Stimulated activated CD8-positive, alpha-beta memory T cell treated with anti-CD3 and anti-CD28 coated beads, Interleukin-12 subunit alpha, Interleukin-12 subunit beta, amount 100 ng/mL, for 4 hours (primary cell): ENCODE results near the gene MYO1C.

Source experiments
- DNase-seq: peaks from one replicate; pipeline ENCODE4 v3.0.0-alpha.2; 2020; ENCODE audit warnings: low read depth

MYO1C gene

GRCh38 chr17:1484676-1485422 lies 7.6 kb downstream of the MYO1C start:
- no peak for DNase-seq

DNA sequence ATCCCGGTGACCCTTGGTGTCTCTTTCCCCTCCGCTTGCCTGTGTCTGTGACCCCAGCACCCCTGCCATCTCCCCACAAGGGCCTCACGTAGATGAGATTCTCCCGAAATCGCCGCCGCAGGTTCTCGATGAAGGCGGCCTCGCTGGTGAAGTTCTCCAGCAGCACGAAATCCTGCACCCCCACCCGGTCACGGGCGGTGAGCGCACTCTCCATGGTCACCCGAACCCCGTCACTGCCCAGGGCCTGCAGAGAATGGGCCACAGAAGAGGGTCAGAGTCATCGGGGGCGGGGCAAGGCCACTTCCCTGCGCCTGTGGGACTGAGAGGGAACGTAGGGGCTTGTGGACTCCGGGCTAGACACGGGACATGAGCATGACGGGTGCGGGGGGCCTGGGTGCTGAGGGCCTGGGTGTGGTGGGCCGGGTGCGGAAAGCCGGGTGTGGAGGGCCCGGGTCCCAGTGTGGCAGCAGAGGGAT lies 8.4 kb downstream of the MYO1C start:
- no peak for DNase-seq

GRCh38 chr17:1482680-1483079 lies 9.8 kb downstream of the MYO1C start:
- DNase-seq: no peak

- DNase-seq: no peak
Measured at GRCh38 chr17:1481736-1482135, 10.8 kb downstream of the MYO1C start.

DNA sequence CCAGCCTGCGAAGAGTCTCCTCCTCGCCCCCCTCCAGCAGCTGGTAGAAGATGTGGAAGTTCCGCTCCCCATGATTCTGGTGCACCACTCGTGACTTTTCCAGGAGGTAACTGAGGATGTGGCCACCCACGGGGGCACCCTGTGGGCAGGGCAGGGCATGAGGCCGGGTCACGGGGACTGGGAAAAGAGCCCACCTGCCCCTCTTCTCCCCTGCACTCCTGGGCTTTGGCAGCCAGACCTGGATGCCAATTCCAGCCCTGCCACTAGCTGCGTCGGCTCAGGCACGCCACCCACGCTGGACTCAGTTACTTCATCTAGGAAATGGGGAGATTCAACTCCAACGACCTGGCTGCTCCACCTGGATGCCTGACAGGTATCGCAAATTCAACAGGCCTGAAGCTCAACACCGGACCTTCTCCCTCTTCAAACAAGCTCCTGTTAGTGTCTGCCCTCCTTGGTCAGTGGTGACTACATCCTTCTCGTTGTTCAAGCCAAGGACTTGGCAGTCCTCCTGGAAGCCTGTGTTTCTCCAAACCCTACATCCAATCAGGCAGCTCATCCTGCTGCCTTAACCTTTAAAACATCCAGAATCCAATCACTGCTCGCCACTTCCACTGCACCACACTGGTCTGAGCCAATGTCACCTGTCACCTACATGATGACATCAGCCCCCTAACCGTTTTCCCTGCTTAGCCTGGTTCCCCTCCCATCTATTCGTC lies 11.6 kb downstream of the MYO1C start:
- no peak for DNase-seq

DNA sequence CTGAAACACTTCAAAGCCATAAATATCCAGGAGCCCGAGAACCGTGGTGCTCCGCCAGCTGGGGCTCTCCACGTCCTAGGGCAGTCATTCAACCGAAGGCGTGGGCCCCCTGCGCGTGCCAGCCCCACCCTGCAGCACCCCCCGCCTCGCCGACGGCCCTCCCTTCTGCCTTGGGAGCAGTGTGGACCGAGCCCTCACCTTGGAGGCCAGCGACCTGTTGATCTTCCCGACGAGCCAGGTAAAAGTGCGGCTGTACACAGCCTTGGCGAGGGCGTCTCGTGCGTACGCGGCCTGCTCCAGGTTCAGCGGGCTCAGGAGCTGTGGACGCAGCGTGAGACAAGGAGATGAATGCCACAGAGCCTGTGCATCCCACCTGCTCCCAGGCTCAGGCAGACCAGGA lies 14.1 kb downstream of the MYO1C start:
- DNase-seq: no peak

- DNase-seq: no peak
Measured at GRCh38 chr17:1475321-1475854, 17.1 kb downstream of the MYO1C start.

DNA sequence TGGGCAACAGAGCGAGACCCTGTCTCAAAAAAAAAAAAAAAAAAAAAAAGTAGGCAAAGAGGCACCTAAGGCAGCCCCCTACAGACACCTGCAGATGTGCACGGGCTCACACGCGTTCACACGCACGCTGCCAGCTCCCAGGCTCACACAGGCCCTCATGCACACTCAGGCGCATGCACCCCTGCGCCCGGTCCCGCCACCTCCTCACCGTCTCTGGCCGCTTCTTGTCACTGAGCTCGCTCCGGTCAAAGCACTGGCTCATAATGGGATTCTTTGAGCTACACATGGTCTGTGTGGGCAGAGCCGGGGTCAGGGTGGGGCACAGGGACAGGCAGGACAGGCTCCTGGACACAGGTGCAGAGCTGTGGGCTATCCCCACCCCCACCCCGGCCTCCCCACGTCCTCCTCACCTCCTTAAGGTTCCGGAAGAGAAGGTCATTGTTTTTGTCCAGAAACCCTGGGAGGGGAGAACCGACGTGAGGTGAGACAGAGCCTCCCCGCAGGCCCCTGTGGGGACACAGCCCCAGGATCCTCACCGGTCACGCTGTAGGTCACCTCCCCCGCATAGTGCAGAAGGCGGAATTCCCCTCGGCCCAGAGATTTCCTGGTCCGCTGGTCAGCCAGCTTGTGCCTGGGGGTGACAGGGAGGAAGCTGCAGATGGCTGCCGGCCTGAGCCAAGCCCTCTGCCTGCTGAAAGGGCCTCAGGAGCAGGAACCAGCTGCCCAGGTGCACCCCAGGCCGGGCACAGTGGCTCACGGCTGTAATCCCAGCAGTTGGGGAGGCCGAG lies 17.9 kb downstream of the MYO1C start:
- DNase-seq: no peak

DNA sequence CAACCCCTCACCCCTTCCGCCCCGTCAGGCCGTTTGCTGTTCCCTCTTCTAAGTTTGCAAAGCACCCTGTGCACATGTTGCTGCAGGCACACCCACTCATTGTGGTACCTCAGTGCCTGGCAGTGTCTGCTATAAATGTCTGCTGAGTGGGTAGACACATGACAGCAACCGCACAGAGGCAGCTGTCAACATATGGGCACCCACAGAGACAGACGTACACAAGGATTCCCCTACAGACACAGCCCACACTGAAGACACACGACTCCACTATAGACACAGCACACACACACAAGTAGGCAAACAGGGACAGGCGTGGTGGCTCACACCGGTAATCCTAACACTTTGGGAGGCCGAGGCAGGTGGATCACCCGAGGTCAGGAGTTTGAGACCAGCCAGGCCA lies 18.6 kb downstream of the MYO1C start:
- no peak for DNase-seq

DNA sequence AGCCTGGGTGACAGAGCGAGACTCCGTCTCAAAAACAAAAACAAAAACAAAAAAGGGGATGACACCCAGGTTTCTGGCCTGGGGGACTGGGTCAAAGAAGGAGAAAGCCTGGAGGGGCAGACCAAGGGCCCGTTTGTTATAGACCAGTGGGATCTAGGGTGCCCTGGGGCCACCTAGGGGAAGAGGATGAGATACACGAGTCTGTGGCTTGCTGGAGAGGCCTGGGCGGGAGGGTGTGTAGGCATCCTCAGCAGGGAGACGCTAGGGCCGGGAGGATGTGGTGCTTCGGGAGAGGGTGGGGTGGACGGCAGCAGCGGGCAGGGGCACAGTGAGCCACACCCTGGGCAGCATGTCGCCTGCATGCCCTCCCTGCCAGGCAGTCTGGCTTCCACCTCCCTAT lies 19.3 kb downstream of the MYO1C start:
- no peak for DNase-seq

DNA sequence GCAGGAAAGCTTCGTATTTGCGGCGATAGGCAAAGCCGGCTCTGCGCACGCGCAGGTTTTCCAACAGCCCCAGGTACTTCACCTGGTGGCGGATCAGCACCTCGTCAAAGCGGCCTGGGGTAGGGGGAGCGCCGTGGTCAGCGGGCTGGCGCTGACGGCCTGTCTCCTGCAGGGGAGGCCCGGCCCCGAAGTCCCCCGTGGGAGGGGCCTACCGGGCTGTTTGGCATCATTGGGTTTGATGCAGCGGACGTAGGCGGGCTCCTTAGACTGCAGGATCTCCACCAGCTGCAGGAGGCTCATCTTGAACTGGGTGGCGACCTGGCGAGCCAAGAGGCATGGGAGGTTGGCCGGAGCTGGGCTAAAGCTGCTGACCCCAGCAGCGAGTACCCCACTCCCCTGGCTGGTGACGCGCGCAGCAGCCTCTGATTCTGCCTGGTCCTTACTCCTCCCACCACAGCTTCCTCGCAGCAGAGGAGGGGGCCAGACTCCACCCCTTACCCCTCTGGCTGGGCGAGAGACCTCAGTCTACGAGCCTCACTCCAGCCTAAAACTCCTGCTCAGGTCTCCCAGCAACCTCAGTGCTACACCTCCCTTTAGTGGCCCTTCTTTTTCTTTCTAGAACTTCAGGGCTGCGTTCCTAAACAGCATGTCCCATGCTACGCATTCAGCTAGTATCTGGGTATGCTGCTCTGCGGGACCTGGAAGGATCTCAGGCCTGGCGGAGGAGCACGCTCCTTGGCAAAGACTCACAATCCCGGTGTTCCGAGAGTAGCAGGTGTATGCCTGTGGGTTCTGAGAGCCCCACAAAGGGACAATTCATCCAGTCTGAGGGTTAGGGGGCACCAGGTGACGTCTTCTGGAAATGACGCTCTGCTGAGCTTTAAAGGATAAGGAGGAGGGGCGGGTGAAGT lies 20.3 kb downstream of the MYO1C start:
- no peak for DNase-seq

DNA sequence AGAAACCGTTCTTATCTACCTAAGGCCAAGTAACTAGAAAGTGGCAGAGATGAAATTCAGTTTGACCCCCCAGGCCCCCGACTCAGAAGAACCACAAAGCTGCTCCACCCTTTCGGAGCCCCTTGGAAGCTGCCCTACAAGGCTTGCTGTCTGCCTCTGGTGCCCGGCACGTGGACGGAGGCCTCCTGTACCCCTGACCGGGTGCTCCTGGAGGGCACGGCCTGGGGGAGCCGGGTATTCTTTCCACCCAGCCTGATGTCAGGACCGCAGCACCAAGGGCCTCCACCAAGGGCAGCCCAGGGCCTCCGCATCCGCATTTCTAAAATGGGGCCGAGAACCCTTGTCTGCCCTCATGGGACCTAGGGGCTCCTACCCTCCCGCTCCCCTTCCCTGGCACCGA lies 21.0 kb downstream of the MYO1C start:
- no peak for DNase-seq

DNA sequence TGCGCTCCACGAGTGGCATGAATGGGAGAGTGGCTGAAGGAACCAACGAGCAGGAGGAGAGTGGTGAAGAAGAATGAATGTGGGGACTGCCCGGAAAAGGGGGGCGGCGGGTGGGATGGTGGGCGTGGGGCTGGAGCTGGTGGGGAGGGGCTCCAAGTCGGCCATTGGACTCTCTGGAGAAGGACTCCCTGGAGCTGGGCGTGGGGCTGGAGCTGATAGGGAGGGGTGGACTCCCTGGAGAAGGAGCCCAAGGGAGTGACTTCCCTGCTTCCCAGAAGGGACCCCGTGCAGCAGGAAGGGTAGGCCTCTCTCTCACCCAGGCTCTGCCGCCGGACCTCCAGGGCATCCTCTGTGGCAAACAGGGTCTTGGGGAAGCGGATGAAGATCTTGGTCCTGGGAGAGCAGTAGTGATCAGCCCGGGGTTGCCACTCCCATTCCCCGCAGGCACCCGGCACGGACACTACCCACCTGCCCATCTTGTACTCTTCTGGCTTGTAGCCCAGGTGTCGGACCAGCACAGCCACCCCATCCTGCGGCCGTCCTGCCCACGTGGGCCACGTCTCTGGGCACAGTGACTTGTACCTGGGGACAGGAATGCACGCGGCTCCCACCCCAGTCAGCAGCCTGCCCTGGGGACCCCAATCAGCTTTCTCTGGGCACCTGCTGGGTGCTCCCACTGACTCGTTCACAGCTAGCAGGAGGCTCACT lies 21.6 kb downstream of the MYO1C start:
- no peak for DNase-seq

DNA sequence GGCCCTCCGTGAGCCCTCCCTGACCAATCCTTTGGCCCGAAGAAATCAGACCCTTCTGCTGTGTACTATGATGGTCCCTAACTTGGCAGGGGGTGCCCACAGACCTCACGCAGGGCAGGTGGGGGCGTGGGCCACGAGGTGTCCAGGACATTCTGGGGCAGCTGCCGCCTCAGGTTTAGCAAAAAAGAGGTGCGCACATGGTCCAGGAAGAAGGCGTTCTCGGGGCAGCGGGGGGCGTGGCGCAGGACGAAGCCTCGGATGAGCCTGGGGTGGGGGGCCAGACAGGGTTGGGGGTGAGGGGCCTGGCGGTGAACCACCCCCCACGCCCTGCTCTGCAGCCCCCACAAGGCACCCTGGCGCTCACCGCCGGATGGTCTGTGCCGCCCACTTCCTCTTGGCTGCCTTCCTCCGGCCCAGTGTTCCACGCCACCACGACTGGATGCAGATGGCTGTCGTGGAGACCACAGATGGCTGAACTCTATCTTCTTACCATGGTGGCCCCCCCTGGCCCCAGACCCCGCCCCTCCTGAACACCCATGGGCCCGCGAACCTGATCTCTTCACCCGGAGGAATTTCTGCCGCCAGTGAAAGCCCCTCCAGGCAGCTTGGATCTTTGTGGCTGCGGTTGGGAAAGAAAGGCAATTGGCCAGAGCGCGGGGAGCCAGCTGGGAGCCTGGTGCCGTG lies 22.3 kb downstream of the MYO1C start:
- no peak for DNase-seq

DNA sequence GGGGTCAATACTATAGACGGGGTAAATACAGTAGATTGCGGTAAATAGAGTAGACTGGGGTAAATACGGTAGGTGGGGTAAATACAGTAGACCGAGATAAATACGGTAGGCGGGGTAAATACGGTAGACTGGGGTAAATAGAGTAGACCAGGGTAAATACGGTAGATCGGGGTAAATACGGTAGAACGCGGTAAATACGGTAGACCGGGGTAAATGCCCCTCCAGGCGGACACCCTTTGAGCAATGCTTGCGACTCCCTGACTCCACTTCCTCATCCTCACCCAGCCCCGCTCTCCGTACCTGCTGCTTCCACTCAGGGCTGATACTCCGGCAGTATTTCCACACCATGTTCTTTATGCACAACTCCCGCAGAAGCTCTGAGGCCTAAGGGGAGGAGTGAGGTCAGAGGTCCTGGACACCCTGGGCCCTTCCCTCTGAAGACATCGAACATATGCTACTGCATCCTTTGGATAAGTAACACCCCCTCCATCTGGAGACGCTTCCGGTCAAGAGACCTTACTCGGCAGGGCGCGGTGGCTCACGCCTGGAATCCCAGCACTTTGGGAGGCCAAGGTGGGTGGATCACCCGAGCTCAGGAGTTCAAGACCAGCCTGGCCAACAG lies 23.1 kb downstream of the MYO1C start:
- DNase-seq: no peak

DNA sequence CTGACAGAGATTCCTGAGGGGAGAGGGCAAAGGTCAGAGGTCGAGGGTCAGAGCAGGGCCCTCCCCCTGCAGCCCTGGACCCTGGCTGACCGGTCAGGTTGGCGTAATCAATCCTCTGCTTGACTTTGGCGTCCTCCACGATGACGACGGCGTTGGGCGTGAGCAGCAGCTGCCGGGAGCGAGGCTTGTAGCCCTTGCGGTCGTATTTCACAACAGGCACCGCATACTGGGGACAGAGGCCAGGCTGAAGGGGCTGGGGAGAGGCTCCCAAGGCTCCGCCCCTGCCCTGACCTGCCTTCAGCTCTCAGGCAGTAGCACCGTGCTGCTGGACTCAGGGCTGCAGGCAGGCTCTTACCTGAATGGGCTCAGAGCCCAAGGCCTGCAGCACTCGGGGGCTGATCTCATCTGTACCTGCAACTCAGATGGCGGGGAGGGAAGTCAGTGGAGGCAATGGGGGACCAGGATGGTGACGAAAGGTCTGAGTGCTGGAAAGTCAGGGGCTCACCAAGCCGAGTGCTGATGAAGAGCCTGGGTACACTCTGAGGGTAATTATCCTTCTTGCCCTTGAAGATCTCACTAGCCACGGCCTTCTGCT lies 24.5 kb downstream of the MYO1C start:
- no peak for DNase-seq

DNA sequence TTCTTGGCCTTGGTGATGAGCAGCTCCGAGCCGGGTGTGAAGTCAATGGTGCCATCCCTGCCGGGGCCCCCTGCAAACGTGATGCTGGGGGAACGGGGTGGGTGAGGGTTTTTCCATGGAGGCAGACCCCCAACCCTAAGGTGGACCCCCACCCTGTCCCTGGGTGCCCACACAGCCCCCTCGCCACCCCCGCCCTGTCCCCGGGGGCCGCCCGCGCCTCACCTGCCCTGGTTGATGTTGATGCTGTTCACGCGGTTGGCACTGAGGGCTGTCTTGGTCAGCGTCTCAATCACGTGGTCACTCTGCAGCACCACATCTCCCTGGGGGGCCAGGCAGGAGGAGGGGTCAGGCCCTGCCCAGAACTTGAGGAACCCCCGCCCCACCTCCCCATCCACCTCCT lies 25.2 kb downstream of the MYO1C start:
- no peak for DNase-seq

GRCh38 chr17:1464186-1464585 lies 28.3 kb downstream of the MYO1C start:
- DNase-seq: no peak
